Type B pancreatic cell (in vitro differentiated cells): ENCODE measurements around the gene RABGAP1L. TPM values are rescaled to one million over a fixed set of nuclear protein-coding genes. Genes with fewer than 3 reads are reported as not detected.

Source experiments
- DNase-seq: peaks from one replicate; pipeline ENCODE4 v3.0.0; 2021; ENCODE audit warnings: mixed read lengths; ENCODE audit not compliant: unreplicated experiment; ENCODE audit errors: extremely low spot score
- H3K27ac Mint-ChIP-seq: 2 replicates; pipeline ENCODE4 v1.8.0; 2021; ENCODE audit warnings: mild to moderate bottlenecking, mixed read lengths
- H3K27me3 Mint-ChIP-seq: 2 replicates; pipeline ENCODE4 v1.8.0; 2021; ENCODE audit warnings: mixed read lengths
- H3K36me3 Mint-ChIP-seq: 2 replicates; pipeline ENCODE4 v1.8.0; 2021; ENCODE audit warnings: mixed read lengths
- H3K4me1 Mint-ChIP-seq: one replicate; pipeline ENCODE4 v1.8.0; 2021; ENCODE audit warnings: mixed read lengths; ENCODE audit not compliant: unreplicated experiment
- H3K4me3 Mint-ChIP-seq: 2 replicates; pipeline ENCODE4 v1.8.0; 2021; ENCODE audit warnings: mild to moderate bottlenecking, mixed read lengths
- H3K9me3 Mint-ChIP-seq: 2 replicates; pipeline ENCODE4 v1.8.0; 2021; ENCODE audit warnings: mixed read lengths
- CTCF ChIP-seq: fragments of 200-600 bp; sonication (generic); conservative IDR thresholded peaks from 2 replicates; pipeline ENCODE4 v1.5.0; 2021; ENCODE audit warnings: antibody characterized with exemption, mild to moderate bottlenecking
- total RNA-seq: library from RNA; stranded (reverse); gene quantifications from 2 replicates; pipeline ENCODE4 v1.2.1, GENCODE V29; 2021; ENCODE audit warnings: low replicate concordance

RABGAP1L gene
- total RNA-seq, 1 donor from 2014 or later: 35.6 TPM

- TF ChIP-seq CTCF: no peak
- DNase-seq: no peak
- no peaks in the 10 kb centered on the region for H3K36me3 Mint-ChIP-seq
- H3K27me3 Mint-ChIP-seq: no peaks in the 10 kb centered on the region
- no peaks in the 10 kb centered on the region for H3K4me1 Mint-ChIP-seq
- H3K4me3 Mint-ChIP-seq: no peak overlapping the region
- H3K27ac Mint-ChIP-seq: no peak overlapping the region
- no peaks in the 10 kb centered on the region for H3K9me3 Mint-ChIP-seq
Observed at GRCh38 chr1:174818014-174818616, 658.8 kb downstream of the RABGAP1L start.

- H3K9me3 Mint-ChIP-seq: no peaks in the 10 kb centered on the region
- no peaks in the 10 kb centered on the region for H3K4me1 Mint-ChIP-seq
- no peak for TF ChIP-seq CTCF
- H3K27ac Mint-ChIP-seq: no peak overlapping the region
- DNase-seq: no peak
- no peaks in the 10 kb centered on the region for H3K36me3 Mint-ChIP-seq
- no peak overlapping the region for H3K4me3 Mint-ChIP-seq
- H3K27me3 Mint-ChIP-seq: no peaks in the 10 kb centered on the region
Observed at GRCh38 chr1:174818951-174819350, 659.6 kb downstream of the RABGAP1L start.

- no peak for DNase-seq
- no peaks in the 10 kb centered on the region for H3K27me3 Mint-ChIP-seq
- no peaks in the 10 kb centered on the region for H3K36me3 Mint-ChIP-seq
- H3K27ac Mint-ChIP-seq: no peak overlapping the region
- H3K4me3 Mint-ChIP-seq: no peak overlapping the region
- no peak for TF ChIP-seq CTCF
- no peaks in the 10 kb centered on the region for H3K9me3 Mint-ChIP-seq
- H3K4me1 Mint-ChIP-seq: no peaks in the 10 kb centered on the region
Observed at GRCh38 chr1:174819596-174819995, 660.3 kb downstream of the RABGAP1L start.

GRCh38 chr1:174825127-174825526, 665.8 kb downstream of the RABGAP1L start:
- H3K27ac Mint-ChIP-seq: no peak overlapping the region
- no peaks in the 10 kb centered on the region for H3K36me3 Mint-ChIP-seq
- no peak for TF ChIP-seq CTCF
- no peaks in the 10 kb centered on the region for H3K9me3 Mint-ChIP-seq
- H3K4me1 Mint-ChIP-seq: no peaks in the 10 kb centered on the region
- H3K4me3 Mint-ChIP-seq: no peak overlapping the region
- no peaks in the 10 kb centered on the region for H3K27me3 Mint-ChIP-seq
- DNase-seq: no peak

- no peaks in the 10 kb centered on the region for H3K27me3 Mint-ChIP-seq
- no peak for DNase-seq
- H3K36me3 Mint-ChIP-seq: no peaks in the 10 kb centered on the region
- H3K27ac Mint-ChIP-seq: no peak overlapping the region
- no peak for TF ChIP-seq CTCF
- H3K4me1 Mint-ChIP-seq: no peaks in the 10 kb centered on the region
- no peaks in the 10 kb centered on the region for H3K9me3 Mint-ChIP-seq
- H3K4me3 Mint-ChIP-seq: no peak overlapping the region
Observed at GRCh38 chr1:174825806-174826205, 666.5 kb downstream of the RABGAP1L start.

DNA sequence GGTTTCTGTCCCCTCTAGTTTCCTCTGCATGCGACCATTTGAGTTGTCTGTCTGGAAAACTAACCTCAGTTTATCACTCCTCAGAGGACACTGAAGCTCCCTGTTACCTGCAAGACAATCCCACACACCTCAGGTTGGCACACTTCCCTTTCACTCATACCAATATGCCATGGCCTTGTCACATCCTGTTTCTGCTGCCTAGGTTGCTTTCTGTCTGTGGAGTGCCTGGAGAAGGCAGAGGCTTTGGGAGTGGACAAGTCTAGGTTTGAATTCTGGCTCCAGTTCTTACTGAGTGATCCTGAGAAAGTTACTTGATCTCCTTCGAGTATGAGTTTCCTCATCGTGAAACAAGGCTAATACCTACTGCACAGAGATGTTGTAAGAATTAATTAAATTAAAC, 668.9 kb downstream of the RABGAP1L start:
- TF ChIP-seq CTCF: no peak
- H3K4me3 Mint-ChIP-seq: no peak overlapping the region
- no peaks in the 10 kb centered on the region for H3K27me3 Mint-ChIP-seq
- no peaks in the 10 kb centered on the region for H3K36me3 Mint-ChIP-seq
- H3K27ac Mint-ChIP-seq: no peak overlapping the region
- no peaks in the 10 kb centered on the region for H3K9me3 Mint-ChIP-seq
- H3K4me1 Mint-ChIP-seq: no peaks in the 10 kb centered on the region
- no peak for DNase-seq
